ENCODE measurements around the gene ANGPT4. TPM values are rescaled to one million over a fixed set of nuclear protein-coding genes. Genes with fewer than 3 reads are reported as not detected.

The ANGPT4 gene
- total and polyA plus RNA-seq, 2 of the 8 experiments (the other 6 are each of a cell fraction or from before 2014, with no cell fraction given): 0.07 to 0.33 TPM

GRCh38 chr20:872855-873520 is 43.1 kb downstream of the ANGPT4 start (continued):
- TF ChIP-seq, protein P1, sequence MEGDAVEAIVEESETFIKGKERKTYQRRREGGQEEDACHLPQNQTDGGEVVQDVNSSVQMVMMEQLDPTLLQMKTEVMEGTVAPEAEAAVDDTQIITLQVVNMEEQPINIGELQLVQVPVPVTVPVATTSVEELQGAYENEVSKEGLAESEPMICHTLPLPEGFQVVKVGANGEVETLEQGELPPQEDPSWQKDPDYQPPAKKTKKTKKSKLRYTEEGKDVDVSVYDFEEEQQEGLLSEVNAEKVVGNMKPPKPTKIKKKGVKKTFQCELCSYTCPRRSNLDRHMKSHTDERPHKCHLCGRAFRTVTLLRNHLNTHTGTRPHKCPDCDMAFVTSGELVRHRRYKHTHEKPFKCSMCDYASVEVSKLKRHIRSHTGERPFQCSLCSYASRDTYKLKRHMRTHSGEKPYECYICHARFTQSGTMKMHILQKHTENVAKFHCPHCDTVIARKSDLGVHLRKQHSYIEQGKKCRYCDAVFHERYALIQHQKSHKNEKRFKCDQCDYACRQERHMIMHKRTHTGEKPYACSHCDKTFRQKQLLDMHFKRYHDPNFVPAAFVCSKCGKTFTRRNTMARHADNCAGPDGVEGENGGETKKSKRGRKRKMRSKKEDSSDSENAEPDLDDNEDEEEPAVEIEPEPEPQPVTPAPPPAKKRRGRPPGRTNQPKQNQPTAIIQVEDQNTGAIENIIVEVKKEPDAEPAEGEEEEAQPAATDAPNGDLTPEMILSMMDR (IDR thresholded peaks at IDR 0.05; ENCODE audit: control extremely low read depth in 1 of 3, insufficient read depth in 1 of 3, low read depth in 1 of 3, low read length in 3 of 3): peak; percentile 61 to 68 (median 67)
- TF ChIP-seq, protein P2, sequence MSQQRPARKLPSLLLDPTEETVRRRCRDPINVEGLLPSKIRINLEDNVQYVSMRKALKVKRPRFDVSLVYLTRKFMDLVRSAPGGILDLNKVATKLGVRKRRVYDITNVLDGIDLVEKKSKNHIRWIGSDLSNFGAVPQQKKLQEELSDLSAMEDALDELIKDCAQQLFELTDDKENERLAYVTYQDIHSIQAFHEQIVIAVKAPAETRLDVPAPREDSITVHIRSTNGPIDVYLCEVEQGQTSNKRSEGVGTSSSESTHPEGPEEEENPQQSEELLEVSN (IDR thresholded peaks at IDR 0.05): no peak
- no peak for TF ChIP-seq CREB1 (IDR thresholded peaks at IDR 0.05)
- no peak for TF ChIP-seq SRF (IDR thresholded peaks at IDR 0.05; ENCODE audit: low read depth, low read length)
- peak; percentile 40 to 64 for TF ChIP-seq RAD21 (IDR thresholded peaks at IDR 0.05 in 1 of 2, conservative IDR thresholded peaks at IDR 0.05 in 1 of 2; ENCODE audit: low read depth in 2 of 2, low read length in 2 of 2)
- no peak for TF ChIP-seq JUND (IDR thresholded peaks at IDR 0.05; ENCODE audit: low read length)
- TF ChIP-seq POLR2AphosphoS5 (IDR thresholded peaks at IDR 0.05; ENCODE audit: low read depth, low read length): no peak
- TF ChIP-seq RFX5 (IDR thresholded peaks at IDR 0.05; ENCODE audit: borderline replicate concordance, low read depth, low read length): no peak
- TF ChIP-seq ASH2L (IDR thresholded peaks at IDR 0.05; ENCODE audit: low read length): no peak
- no peak for TF ChIP-seq GTF2F1 (IDR thresholded peaks at IDR 0.05; ENCODE audit: borderline replicate concordance, low read depth, low read length)
- TF ChIP-seq CTBP2 (IDR thresholded peaks at IDR 0.05; ENCODE audit: borderline replicate concordance, insufficient read depth, insufficient read length, low read length): no peak
- no peak for TF ChIP-seq SIN3A (conservative IDR thresholded peaks at IDR 0.05 in 1 of 2, IDR thresholded peaks at IDR 0.05 in 1 of 2; ENCODE audit: low read depth in 1 of 2, low read length in 2 of 2)
